ENCODE measurements around the gene ROPN1B.

ROPN1B gene

GRCh38 chr3:126008219-126008618 is 39.2 kb downstream of the ROPN1B start (continued):
- TF ChIP-seq ZBTB49 (tag by site-specific recombination; IDR thresholded peaks at IDR 0.05; ENCODE audit: low read depth), result no peak
- TF ChIP-seq EGR2 (tag by site-specific recombination; IDR thresholded peaks at IDR 0.05; ENCODE audit: low read depth), result peak; percentile 76; the same call in 1 of the 2 replicates
- no peak for TF ChIP-seq ZSCAN30 (tag by site-specific recombination; IDR thresholded peaks at IDR 0.05)

- TF ChIP-seq ZNF132 (tag by site-specific recombination; IDR thresholded peaks at IDR 0.05; ENCODE audit: borderline replicate concordance) (no peak), ZNF404 (tag by site-specific recombination; IDR thresholded peaks at IDR 0.05) (no peak), ZNF391 (tag by site-specific recombination; IDR thresholded peaks at IDR 0.05; ENCODE audit: borderline replicate concordance, low read depth) (no peak), KLF16 (tag by site-specific recombination; IDR thresholded peaks at IDR 0.05) (no peak), ZFP37 (tag by site-specific recombination; IDR thresholded peaks at IDR 0.05) (no peak), ZNF398 (tag by site-specific recombination; IDR thresholded peaks at IDR 0.05) (no peak), YY2 (tag by site-specific recombination; IDR thresholded peaks at IDR 0.05) (no peak), ZNF473 (tag by site-specific recombination; IDR thresholded peaks at IDR 0.05) (no peak), ZNF19 (tag by site-specific recombination; IDR thresholded peaks at IDR 0.05; ENCODE audit: low read depth) (no peak), MYNN (tag by site-specific recombination; IDR thresholded peaks at IDR 0.05; ENCODE audit: borderline replicate concordance) (no peak), IKZF3 (tag by site-specific recombination; IDR thresholded peaks at IDR 0.05) (no peak), ZNF341 (tag by site-specific recombination; IDR thresholded peaks at IDR 0.05; ENCODE audit: low read depth) (no peak), BCL11A (tag by site-specific recombination; IDR thresholded peaks at IDR 0.05; ENCODE audit: low read depth) (no peak), ZNF362 (tag by site-specific recombination; IDR thresholded peaks at IDR 0.05) (no peak), ZNF214 (tag by site-specific recombination; IDR thresholded peaks at IDR 0.05; ENCODE audit: borderline replicate concordance) (no peak), ZSCAN23 (tag by site-specific recombination; IDR thresholded peaks at IDR 0.05) (no peak), BCL11B (tag by site-specific recombination; IDR thresholded peaks at IDR 0.05; ENCODE audit: low read depth) (no peak), ZNF626 (tag by site-specific recombination; IDR thresholded peaks at IDR 0.05) (no peak), ZBTB6 (tag by site-specific recombination; IDR thresholded peaks at IDR 0.05) (no peak), KLF1 (tag by site-specific recombination; IDR thresholded peaks at IDR 0.05) (no peak)
- Histone ChIP-seq H3K27ac (ENCODE audit: extremely low read depth, low read depth, low read length) (no peak overlapping the region), H3K9me3 (ENCODE audit: control insufficient read depth, insufficient read depth, low read depth, low read length) (no peaks in the 10 kb centered on the region), H3K36me3 (ENCODE audit: control insufficient read depth in 2 of 2, insufficient read depth in 1 of 2, low read length in 2 of 2) (peaks cover 0 to 65% of the 10 kb centered on the region in 2 experiments; a peak in 1 of 3 replicates), H3K4me3 (ENCODE audit: low read depth, low read length) (no peak overlapping the region), H3K4me1 (ENCODE audit: control insufficient read depth, insufficient read depth, low read length) (no peaks in the 10 kb centered on the region)
- ChIA-PET CTCF (no interaction called here), POLR2A (no interaction called here)
Measured at GRCh38 chr3:126009181-126009580, 40.2 kb downstream of the ROPN1B start.

Data from HEK293 (cell line).